ENCODE results near the gene PLCL1.

Gene PLCL1

GRCh38 chr2:198080879-198081765 is 276.7 kb downstream of the PLCL1 start:
- no peak for TF ChIP-seq CTCF (IDR thresholded peaks at IDR 0.05; ENCODE audit: control insufficient read depth, extremely low read depth, insufficient read depth)
- H3K4me3 ChIP-seq (ENCODE audit: low read depth, low read length) = no peak overlapping the region
- no peak for DNase-seq (ENCODE audit: low read depth)

DNA sequence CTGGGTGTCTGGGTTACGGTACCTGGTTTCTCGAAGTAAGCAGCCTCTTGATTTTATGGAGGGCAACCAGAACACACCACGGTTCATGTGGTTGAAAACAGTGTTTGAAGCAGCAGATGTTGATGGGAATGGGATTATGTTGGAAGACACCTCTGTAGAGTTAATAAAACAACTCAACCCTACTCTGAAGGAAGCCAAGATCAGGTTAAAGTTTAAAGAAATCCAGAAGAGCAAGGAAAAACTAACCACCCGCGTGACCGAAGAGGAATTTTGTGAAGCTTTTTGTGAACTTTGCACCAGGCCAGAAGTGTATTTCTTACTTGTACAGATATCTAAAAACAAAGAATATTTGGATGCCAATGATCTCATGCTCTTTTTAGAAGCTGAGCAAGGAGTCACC is 279.8 kb downstream of the PLCL1 start:
- TF ChIP-seq CTCF (IDR thresholded peaks at IDR 0.05; ENCODE audit: control insufficient read depth, extremely low read depth, insufficient read depth) = no peak
- no peak overlapping the region for H3K4me3 ChIP-seq (ENCODE audit: low read depth, low read length)
- DNase-seq (ENCODE audit: low read depth) = no peak

GRCh38 chr2:198096002-198096401 is 291.6 kb downstream of the PLCL1 start:
- no peak overlapping the region for H3K4me3 ChIP-seq (ENCODE audit: low read depth, low read length)
- DNase-seq (ENCODE audit: low read depth) = no peak
- TF ChIP-seq CTCF (IDR thresholded peaks at IDR 0.05; ENCODE audit: control insufficient read depth, extremely low read depth, insufficient read depth) = no peak

DNA sequence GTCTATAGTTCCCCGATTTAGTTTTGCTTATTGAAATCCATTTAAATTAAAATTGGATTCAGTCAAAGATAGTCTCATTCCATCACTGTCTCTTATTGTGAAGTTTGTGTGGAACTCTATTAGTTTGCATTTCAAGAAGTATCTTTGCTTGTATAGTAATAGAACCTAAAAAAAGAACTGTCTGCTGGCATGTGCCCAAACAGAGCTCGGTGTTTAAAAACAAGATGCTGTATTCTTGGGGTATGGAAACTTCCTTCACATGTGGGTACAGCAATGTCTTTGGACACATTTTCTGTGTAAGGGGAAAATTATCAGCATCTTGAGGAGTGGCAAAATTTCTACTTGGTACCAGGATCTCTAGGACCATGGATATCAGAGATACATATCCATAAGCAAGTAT is 292.6 kb downstream of the PLCL1 start:
- no peak overlapping the region for H3K4me3 ChIP-seq (ENCODE audit: low read depth, low read length)
- no peak for TF ChIP-seq CTCF (IDR thresholded peaks at IDR 0.05; ENCODE audit: control insufficient read depth, extremely low read depth, insufficient read depth)
- DNase-seq (ENCODE audit: low read depth) = no peak

GRCh38 chr2:198097630-198098029 is 293.2 kb downstream of the PLCL1 start:
- DNase-seq (ENCODE audit: low read depth) = no peak
- no peak for TF ChIP-seq CTCF (IDR thresholded peaks at IDR 0.05; ENCODE audit: control insufficient read depth, extremely low read depth, insufficient read depth)
- H3K4me3 ChIP-seq (ENCODE audit: low read depth, low read length) = no peak overlapping the region

- H3K4me3 ChIP-seq (ENCODE audit: low read depth, low read length) = no peak overlapping the region
- no peak for TF ChIP-seq CTCF (IDR thresholded peaks at IDR 0.05; ENCODE audit: control insufficient read depth, extremely low read depth, insufficient read depth)
- no peak for DNase-seq (ENCODE audit: low read depth)
These were observed 294.0 kb downstream of the PLCL1 start for GRCh38 chr2:198098386-198098785.

- no peak overlapping the region for H3K4me3 ChIP-seq (ENCODE audit: low read depth, low read length)
- no peak for TF ChIP-seq CTCF (IDR thresholded peaks at IDR 0.05; ENCODE audit: control insufficient read depth, extremely low read depth, insufficient read depth)
- no peak for DNase-seq (ENCODE audit: low read depth)
These were observed 294.5 kb downstream of the PLCL1 start for GRCh38 chr2:198098918-198099317.
